Endothelial cell (in vitro differentiated cells): ENCODE data around the gene IMPDH1. TPM values are rescaled to one million over a fixed set of nuclear protein-coding genes. Genes with fewer than 3 reads are reported as not detected.
A peak's percentile ranks its signal among the peaks of the same experiment; 100 is the strongest.

Experiments used
- DNase-seq: peaks from one replicate; pipeline ENCODE4 v3.0.0; 2021; ENCODE audit warnings: low spot score
- H3K27ac Mint-ChIP-seq: one replicate; pipeline ENCODE4 v1.8.0; 2021; ENCODE audit warnings: mixed read lengths, inconsistent platforms; ENCODE audit not compliant: unreplicated experiment
- H3K27me3 Mint-ChIP-seq: one replicate; pipeline ENCODE4 v1.8.0; 2021; ENCODE audit warnings: mild to moderate bottlenecking, moderate library complexity, mixed read lengths, inconsistent platforms; ENCODE audit not compliant: unreplicated experiment
- H3K36me3 Mint-ChIP-seq: one replicate; pipeline ENCODE4 v1.8.0; 2021; ENCODE audit warnings: mild to moderate bottlenecking, low read depth, mixed read lengths, inconsistent platforms; ENCODE audit not compliant: unreplicated experiment
- H3K4me1 Mint-ChIP-seq: one replicate; pipeline ENCODE4 v1.8.0; 2021; ENCODE audit warnings: mild to moderate bottlenecking, mixed read lengths, inconsistent platforms; ENCODE audit not compliant: unreplicated experiment
- H3K4me3 Mint-ChIP-seq: one replicate; pipeline ENCODE4 v1.8.0; 2021; ENCODE audit warnings: mild to moderate bottlenecking, mixed read lengths, inconsistent platforms; ENCODE audit not compliant: unreplicated experiment
- H3K9me3 Mint-ChIP-seq: one replicate; pipeline ENCODE4 v1.8.0; 2021; ENCODE audit warnings: mixed read lengths, inconsistent platforms; ENCODE audit not compliant: unreplicated experiment
- CTCF ChIP-seq: fragments of 200-600 bp; sonication (generic); IDR thresholded peaks from one replicate; pipeline ENCODE4 v1.5.0; 2021; ENCODE audit warnings: antibody characterized with exemption; ENCODE audit not compliant: unreplicated experiment
- total RNA-seq: library from RNA; stranded (reverse); fragmentation: NEBNext Ultra II Directional; extraction: Animal tissue kit (Norgen Biotek cat#: 25700); gene quantifications from one replicate; pipeline ENCODE4 v1.2.1, GENCODE V29; 2021; ENCODE audit not compliant: unreplicated experiment

Gene IMPDH1
- total RNA-seq, 1 donor from 2014 or later: 7.5 TPM

GRCh38 chr7:128400566-128400965 lies 9.2 kb downstream of the IMPDH1 start:
- TF ChIP-seq CTCF: no peak

GRCh38 chr7:128399991-128400390 lies 9.8 kb downstream of the IMPDH1 start:
- Mint-ChIP-seq H3K27me3 (peaks cover 16% of the 10 kb centered on the region), H3K9me3 (no peaks in the 10 kb centered on the region), H3K27ac (no peak overlapping the region), H3K4me3 (no peak overlapping the region), H3K36me3 (peaks cover 5% of the 10 kb centered on the region), H3K4me1 (no peaks in the 10 kb centered on the region)
- no peak for TF ChIP-seq CTCF
- DNase-seq: no peak

More at GRCh38 chr7:128400566-128400965, 9.2 kb downstream of the IMPDH1 start:
- H3K27ac Mint-ChIP-seq: no peak overlapping the region
- H3K36me3 Mint-ChIP-seq: peaks cover 5% of the 10 kb centered on the region
- H3K9me3 Mint-ChIP-seq: no peaks in the 10 kb centered on the region
- peaks cover 16% of the 10 kb centered on the region for H3K27me3 Mint-ChIP-seq
- no peaks in the 10 kb centered on the region for H3K4me1 Mint-ChIP-seq
- H3K4me3 Mint-ChIP-seq: no peak overlapping the region
- DNase-seq: no peak

- H3K27ac Mint-ChIP-seq: no peak overlapping the region
- no peak overlapping the region for H3K4me3 Mint-ChIP-seq
- H3K36me3 Mint-ChIP-seq: peaks cover 5% of the 10 kb centered on the region
- TF ChIP-seq CTCF: no peak
- peaks cover 10% of the 10 kb centered on the region for H3K27me3 Mint-ChIP-seq
- no peaks in the 10 kb centered on the region for H3K4me1 Mint-ChIP-seq
- no peak for DNase-seq
- H3K9me3 Mint-ChIP-seq: no peaks in the 10 kb centered on the region
Observed at GRCh38 chr7:128398841-128399135, 11.0 kb downstream of the IMPDH1 start.

- TF ChIP-seq CTCF: peak; percentile 80
- Mint-ChIP-seq H3K27ac (no peak overlapping the region), H3K4me1 (no peaks in the 10 kb centered on the region), H3K27me3 (peaks cover 10% of the 10 kb centered on the region), H3K9me3 (no peaks in the 10 kb centered on the region), H3K4me3 (peak overlapping the region; percentile 68), H3K36me3 (peaks cover 5% of the 10 kb centered on the region)
- DNase-seq: peak; percentile 78
Observed at GRCh38 chr7:128398016-128398840, 11.6 kb downstream of the IMPDH1 start.

- no peak for DNase-seq
- no peaks in the 10 kb centered on the region for H3K4me1 Mint-ChIP-seq
Observed at GRCh38 chr7:128396357-128396756, 13.4 kb downstream of the IMPDH1 start.

More at GRCh38 chr7:128396357-128396756, 13.4 kb downstream of the IMPDH1 start:
- Mint-ChIP-seq H3K27me3 (peaks cover 7% of the 10 kb centered on the region), H3K36me3 (peaks cover 5% of the 10 kb centered on the region), H3K9me3 (no peaks in the 10 kb centered on the region), H3K27ac (no peak overlapping the region), H3K4me3 (no peak overlapping the region)
- TF ChIP-seq CTCF: no peak
